Measurements from ENCODE around the gene PXDC1. TPM values are rescaled to one million over a fixed set of nuclear protein-coding genes. Genes with fewer than 3 reads are reported as not detected.

The PXDC1 gene
- total RNA-seq, 1 donor from 2014 or later, result 231 TPM

- Mint-ChIP-seq H3K36me3 (ENCODE audit: low read depth) (peaks cover 5% of the 10 kb centered on the region), H3K4me1 (ENCODE audit: low read depth) (peaks cover 29% of the 10 kb centered on the region), H3K4me3 (ENCODE audit: unreplicated experiment) (no peak overlapping the region), H3K27ac (ENCODE audit: unreplicated experiment) (peak overlapping the region; percentile 4), H3K9me3 (ENCODE audit: low read depth) (peaks cover 9% of the 10 kb centered on the region), H3K27me3 (ENCODE audit: low read depth) (no peaks in the 10 kb centered on the region)
- TF ChIP-seq CTCF (IDR thresholded peaks at IDR 0.05), result no peak
- no peak for DNase-seq (ENCODE audit: low spot score)
Observed at GRCh38 chr6:3699231-3699630, 52.3 kb downstream of the PXDC1 start.

DNA sequence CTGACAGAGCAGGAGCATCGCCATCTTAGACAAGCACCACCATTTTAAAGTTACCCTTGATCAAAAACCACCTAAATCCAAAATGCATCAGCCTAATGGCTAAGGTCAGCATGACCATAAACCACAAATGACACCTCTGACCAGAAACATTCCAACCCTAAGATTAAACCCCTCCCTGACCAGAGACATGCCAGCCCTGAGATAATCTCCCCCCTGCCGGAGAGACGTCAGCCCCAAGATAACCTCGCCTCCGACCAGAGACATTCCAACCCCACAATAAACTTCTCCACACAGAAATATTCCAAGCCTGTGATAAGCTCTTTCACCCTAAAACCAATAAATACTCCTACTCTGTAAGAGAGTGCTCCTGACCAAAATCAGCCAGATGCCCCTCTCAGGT is 53.5 kb downstream of the PXDC1 start:
- peaks cover 34% of the 10 kb centered on the region for H3K4me1 Mint-ChIP-seq (ENCODE audit: low read depth)
- peak overlapping the region; percentile 87 for H3K27ac Mint-ChIP-seq (ENCODE audit: unreplicated experiment)
- no peak for DNase-seq (ENCODE audit: low spot score)

GRCh38 chr6:3697609-3698008 is 53.9 kb downstream of the PXDC1 start:
- H3K27ac Mint-ChIP-seq (ENCODE audit: unreplicated experiment), result peak overlapping the region; percentile 87
- no peak for DNase-seq (ENCODE audit: low spot score)
- no peaks in the 10 kb centered on the region for H3K27me3 Mint-ChIP-seq (ENCODE audit: low read depth)
- H3K9me3 Mint-ChIP-seq (ENCODE audit: low read depth), result peaks cover 9% of the 10 kb centered on the region
- no peak for TF ChIP-seq CTCF (IDR thresholded peaks at IDR 0.05)
- H3K4me3 Mint-ChIP-seq (ENCODE audit: unreplicated experiment), result no peak overlapping the region
- H3K4me1 Mint-ChIP-seq (ENCODE audit: low read depth), result peaks cover 34% of the 10 kb centered on the region
- peaks cover 1% of the 10 kb centered on the region for H3K36me3 Mint-ChIP-seq (ENCODE audit: low read depth)

More for the DNA sequence above, 53.5 kb downstream of the PXDC1 start:
- peaks cover 1% of the 10 kb centered on the region for H3K36me3 Mint-ChIP-seq (ENCODE audit: low read depth)
- peaks cover 9% of the 10 kb centered on the region for H3K9me3 Mint-ChIP-seq (ENCODE audit: low read depth)
- TF ChIP-seq CTCF (IDR thresholded peaks at IDR 0.05), result no peak
- no peaks in the 10 kb centered on the region for H3K27me3 Mint-ChIP-seq (ENCODE audit: low read depth)
- H3K4me3 Mint-ChIP-seq (ENCODE audit: unreplicated experiment), result no peak overlapping the region

DNA sequence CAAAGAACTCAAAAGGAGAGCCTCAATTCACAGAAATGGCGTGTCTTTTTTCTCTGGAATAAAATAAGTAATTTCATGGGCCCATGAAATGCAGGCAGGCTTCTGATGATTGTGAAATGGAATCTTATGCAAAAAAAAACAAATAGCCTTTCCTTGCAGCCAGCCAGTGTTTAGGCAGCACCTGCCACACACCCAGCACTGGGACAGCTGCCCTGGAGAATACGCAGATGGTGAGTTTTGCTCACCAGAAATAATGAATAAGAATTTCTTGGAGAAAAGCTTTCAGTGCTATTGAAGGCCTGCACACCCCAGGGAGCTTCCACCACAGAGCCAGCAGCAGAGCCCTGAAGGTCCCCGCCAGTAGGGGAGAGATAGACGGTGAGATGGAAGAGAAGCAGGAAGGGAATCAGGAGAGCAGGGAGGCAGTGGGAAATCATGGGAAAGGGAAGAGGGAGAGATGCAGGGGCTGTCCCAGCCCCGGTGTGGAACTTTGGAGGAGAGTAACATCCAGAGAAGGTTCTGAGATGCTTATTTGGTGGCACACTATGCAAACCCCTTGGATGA is 54.9 kb downstream of the PXDC1 start:
- no peak for TF ChIP-seq CTCF (IDR thresholded peaks at IDR 0.05)
- peaks cover 1% of the 10 kb centered on the region for H3K36me3 Mint-ChIP-seq (ENCODE audit: low read depth)
- no peak for DNase-seq (ENCODE audit: low spot score)
- H3K4me3 Mint-ChIP-seq (ENCODE audit: unreplicated experiment), result no peak overlapping the region
- peaks cover 9% of the 10 kb centered on the region for H3K9me3 Mint-ChIP-seq (ENCODE audit: low read depth)
- no peaks in the 10 kb centered on the region for H3K27me3 Mint-ChIP-seq (ENCODE audit: low read depth)
- H3K4me1 Mint-ChIP-seq (ENCODE audit: low read depth), result peaks cover 34% of the 10 kb centered on the region
- H3K27ac Mint-ChIP-seq (ENCODE audit: unreplicated experiment), result peak overlapping the region; percentile 67

DNA sequence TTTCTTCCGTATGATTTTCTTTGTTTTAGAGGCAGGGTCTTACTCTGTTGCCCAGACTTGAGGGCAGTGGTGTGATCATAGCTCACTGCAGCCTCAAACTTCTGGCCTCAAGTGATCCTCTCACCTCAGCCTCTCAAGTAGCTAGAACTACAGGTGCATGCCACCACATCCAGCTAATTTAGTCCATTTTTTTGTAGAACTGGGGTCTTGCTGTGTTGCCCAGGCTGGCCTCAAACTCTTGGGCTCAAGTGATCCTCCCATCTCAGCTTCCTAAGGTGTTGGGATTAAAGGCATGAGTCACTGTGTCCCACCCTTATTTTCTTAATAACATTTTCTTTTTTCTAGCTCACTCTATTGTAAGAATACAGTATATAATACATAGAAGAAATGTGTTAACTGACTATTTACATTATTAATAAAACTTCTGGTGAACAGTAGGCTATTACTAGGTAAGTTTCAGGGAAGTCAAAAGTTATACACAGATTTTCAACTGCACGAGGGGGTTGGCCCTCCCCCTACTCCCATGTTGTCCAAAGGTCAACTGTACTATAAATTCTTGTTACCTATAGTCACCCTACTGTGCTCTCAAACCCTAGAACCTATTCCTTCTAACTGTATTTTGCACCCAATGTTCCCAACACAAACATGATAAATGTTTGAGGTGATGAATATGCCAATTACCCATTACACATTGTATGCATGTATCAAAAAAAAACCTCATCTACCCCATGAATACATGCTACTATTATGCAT is 56.3 kb downstream of the PXDC1 start:
- Mint-ChIP-seq H3K4me1 (ENCODE audit: low read depth) (peaks cover 34% of the 10 kb centered on the region), H3K9me3 (ENCODE audit: low read depth) (peaks cover 9% of the 10 kb centered on the region), H3K4me3 (ENCODE audit: unreplicated experiment) (no peak overlapping the region), H3K27ac (ENCODE audit: unreplicated experiment) (no peak overlapping the region), H3K36me3 (ENCODE audit: low read depth) (peaks cover 1% of the 10 kb centered on the region), H3K27me3 (ENCODE audit: low read depth) (no peaks in the 10 kb centered on the region)
- no peak for DNase-seq (ENCODE audit: low spot score)
- TF ChIP-seq CTCF (IDR thresholded peaks at IDR 0.05), result no peak

All from chondrocyte (in vitro differentiated cells).